ENCODE results near the gene IGF2BP3.

Gene IGF2BP3

DNA sequence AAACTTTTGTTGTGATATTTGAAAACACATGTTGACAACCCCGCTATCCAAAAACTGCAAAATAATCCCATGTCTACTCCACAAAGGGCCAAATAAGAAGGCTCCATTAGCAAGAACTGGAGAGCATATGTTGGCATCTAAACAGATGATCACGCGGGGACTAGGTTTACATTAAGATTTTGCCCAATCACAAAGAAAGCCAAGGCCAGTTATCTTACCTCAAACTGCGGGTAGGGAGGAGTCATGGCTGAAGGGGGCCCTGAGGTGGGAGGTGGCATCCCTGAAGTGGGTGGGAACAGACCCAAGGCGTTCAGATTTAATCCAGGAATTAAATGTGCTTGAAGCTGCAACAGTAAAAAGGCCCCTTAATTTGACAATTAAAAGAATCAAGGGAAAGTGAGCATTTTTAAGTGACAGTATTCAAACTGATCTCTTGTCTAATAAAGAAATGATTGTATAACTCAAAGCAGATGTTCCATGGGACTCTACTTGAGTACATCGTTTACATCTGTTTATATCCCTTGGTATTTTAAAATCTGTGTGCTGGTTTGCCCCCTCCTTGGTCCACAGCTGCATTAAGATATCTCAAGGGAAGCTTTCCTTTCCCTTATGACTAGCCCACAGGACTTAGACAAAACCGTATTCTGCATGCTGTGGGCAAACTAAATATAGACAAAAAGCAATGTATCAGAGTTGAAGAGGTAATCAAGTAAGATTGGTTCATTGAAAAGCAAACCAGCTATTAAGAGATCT lies 128.3 kb downstream of the IGF2BP3 start:
- Histone ChIP-seq H3K27ac (no peak overlapping the region), H3K36me3 (no peaks in the 10 kb centered on the region), H3K27me3 (no peaks in the 10 kb centered on the region), H3K9me3 (no peaks in the 10 kb centered on the region), H3K4me3 (ENCODE audit: low read depth in 1 of 2, low read length in 1 of 2) (no peak overlapping the region), H3K4me1 (ENCODE audit: control insufficient read depth in 1 of 2, insufficient read depth in 1 of 2, low read depth in 1 of 2, low read length in 1 of 2) (peaks cover 12% of the 10 kb centered on the region in 2 experiments)
- TF ChIP-seq, protein P1, sequence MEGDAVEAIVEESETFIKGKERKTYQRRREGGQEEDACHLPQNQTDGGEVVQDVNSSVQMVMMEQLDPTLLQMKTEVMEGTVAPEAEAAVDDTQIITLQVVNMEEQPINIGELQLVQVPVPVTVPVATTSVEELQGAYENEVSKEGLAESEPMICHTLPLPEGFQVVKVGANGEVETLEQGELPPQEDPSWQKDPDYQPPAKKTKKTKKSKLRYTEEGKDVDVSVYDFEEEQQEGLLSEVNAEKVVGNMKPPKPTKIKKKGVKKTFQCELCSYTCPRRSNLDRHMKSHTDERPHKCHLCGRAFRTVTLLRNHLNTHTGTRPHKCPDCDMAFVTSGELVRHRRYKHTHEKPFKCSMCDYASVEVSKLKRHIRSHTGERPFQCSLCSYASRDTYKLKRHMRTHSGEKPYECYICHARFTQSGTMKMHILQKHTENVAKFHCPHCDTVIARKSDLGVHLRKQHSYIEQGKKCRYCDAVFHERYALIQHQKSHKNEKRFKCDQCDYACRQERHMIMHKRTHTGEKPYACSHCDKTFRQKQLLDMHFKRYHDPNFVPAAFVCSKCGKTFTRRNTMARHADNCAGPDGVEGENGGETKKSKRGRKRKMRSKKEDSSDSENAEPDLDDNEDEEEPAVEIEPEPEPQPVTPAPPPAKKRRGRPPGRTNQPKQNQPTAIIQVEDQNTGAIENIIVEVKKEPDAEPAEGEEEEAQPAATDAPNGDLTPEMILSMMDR (IDR thresholded peaks at IDR 0.05), result no peak

DNA sequence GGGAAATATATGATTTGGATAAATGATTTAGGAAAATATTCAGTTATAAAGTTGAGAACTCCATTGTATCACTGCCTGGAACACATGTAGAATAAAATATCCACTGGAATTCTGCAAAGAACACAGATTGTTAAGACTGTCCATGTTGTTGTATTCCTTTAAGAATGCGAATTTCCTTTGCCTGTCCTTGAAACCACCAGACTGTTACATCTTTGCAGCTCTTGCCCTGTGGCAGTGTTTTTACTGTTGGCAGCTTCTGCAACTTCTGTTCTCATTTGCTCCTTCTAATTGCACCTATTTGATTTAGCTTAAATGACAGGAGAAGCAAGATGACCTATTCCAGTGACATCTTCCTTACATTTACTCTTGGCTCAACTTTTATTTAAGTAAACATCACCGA lies 131.4 kb downstream of the IGF2BP3 start:
- no peaks in the 10 kb centered on the region for H3K27me3 ChIP-seq
- H3K4me3 ChIP-seq (ENCODE audit: low read depth in 1 of 2, low read length in 1 of 2), result no peak overlapping the region
- H3K27ac ChIP-seq, result no peak overlapping the region
- H3K9me3 ChIP-seq, result no peaks in the 10 kb centered on the region
- H3K4me1 ChIP-seq (ENCODE audit: control insufficient read depth in 1 of 2, insufficient read depth in 1 of 2, low read depth in 1 of 2, low read length in 1 of 2), result no peaks in the 10 kb centered on the region
- no peaks in the 10 kb centered on the region for H3K36me3 ChIP-seq
- TF ChIP-seq, protein P1 (IDR thresholded peaks at IDR 0.05), result no peak

DNA sequence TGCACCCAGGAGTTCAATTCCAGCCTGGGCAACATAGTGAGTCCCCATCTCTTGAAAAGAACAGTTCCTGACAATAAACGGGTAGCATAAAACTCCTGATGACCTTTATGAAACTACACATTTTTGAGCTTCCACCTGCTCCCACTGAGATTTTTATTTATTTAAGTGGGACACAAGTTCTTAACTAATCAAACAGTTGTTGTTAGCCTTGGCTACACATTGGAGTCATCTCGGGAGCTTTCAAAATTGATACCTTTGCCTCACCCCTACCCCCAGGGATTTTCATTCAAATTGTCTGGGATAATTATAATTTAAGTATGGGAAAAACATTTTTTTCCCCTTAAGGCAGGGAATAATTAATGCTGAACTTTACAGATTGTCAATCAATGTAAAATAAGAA lies 131.9 kb downstream of the IGF2BP3 start:
- Histone ChIP-seq H3K36me3 (no peaks in the 10 kb centered on the region), H3K27me3 (no peaks in the 10 kb centered on the region), H3K27ac (no peak overlapping the region), H3K4me3 (ENCODE audit: low read depth in 1 of 2, low read length in 1 of 2) (no peak overlapping the region), H3K4me1 (ENCODE audit: control insufficient read depth in 1 of 2, insufficient read depth in 1 of 2, low read depth in 1 of 2, low read length in 1 of 2) (no peaks in the 10 kb centered on the region), H3K9me3 (no peaks in the 10 kb centered on the region)
- TF ChIP-seq, protein P1 (IDR thresholded peaks at IDR 0.05), result no peak

DNA sequence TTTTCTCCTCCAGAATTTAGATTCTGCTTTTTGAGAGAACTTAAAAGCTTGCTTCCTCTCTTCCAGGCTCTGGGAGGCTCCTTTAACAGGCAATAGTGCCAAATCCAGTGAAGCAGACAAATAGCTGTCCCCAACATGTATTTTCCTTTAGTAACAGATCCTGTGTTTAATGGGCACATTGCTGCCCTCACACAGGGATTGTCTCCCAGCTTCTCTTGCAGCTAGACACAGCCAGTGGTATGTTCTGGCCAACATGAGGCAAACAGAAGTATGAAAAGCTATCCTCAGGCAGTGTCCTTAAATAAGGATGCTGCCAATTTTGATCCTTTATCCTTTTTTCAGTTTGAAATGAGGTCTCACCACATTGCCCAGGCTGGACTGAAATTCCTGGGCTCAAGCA lies 132.9 kb downstream of the IGF2BP3 start:
- H3K27me3 ChIP-seq, result no peaks in the 10 kb centered on the region
- no peak overlapping the region for H3K4me3 ChIP-seq (ENCODE audit: low read depth in 1 of 2, low read length in 1 of 2)
- no peak overlapping the region for H3K27ac ChIP-seq
- H3K9me3 ChIP-seq, result no peaks in the 10 kb centered on the region
- H3K36me3 ChIP-seq, result no peaks in the 10 kb centered on the region
- TF ChIP-seq, protein P1 (IDR thresholded peaks at IDR 0.05), result no peak
- no peaks in the 10 kb centered on the region for H3K4me1 ChIP-seq (ENCODE audit: control insufficient read depth in 1 of 2, insufficient read depth in 1 of 2, low read depth in 1 of 2, low read length in 1 of 2)

DNA sequence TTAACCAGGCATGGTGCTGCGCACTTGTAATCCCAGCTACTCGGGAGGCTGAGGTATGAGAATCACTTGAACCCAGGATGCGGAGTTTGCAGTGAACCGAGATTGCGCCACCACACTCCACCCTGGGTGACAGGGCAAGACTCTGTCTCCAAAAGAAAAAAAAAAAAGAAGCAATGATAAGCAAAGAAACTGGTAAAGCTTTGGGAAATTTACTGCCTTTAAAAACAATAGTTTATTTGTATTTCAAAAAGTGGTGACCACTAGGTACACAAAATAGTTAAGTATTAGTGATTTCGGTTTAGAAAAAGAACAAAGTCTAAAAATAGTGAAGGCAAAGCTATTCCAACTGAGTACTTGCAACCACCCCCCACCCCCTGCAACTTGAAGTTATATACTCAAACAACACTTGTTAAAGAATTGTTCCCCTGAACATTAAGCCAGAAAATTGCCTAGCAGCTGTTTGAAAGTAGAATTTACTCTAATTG lies 133.4 kb downstream of the IGF2BP3 start:
- no peaks in the 10 kb centered on the region for H3K9me3 ChIP-seq
- H3K27me3 ChIP-seq, result no peaks in the 10 kb centered on the region
- H3K36me3 ChIP-seq, result no peaks in the 10 kb centered on the region
- H3K27ac ChIP-seq, result no peak overlapping the region
- H3K4me3 ChIP-seq (ENCODE audit: low read depth in 1 of 2, low read length in 1 of 2), result no peak overlapping the region
- TF ChIP-seq, protein P1 (IDR thresholded peaks at IDR 0.05), result no peak
- H3K4me1 ChIP-seq (ENCODE audit: control insufficient read depth in 1 of 2, insufficient read depth in 1 of 2, low read depth in 1 of 2, low read length in 1 of 2), result no peaks in the 10 kb centered on the region

Data from neutrophil (primary cell).